A549 treated with RU486 at 1 μM for 4 hours (cell line): Measurements from ENCODE around the gene TPMT. TPM values are rescaled to one million over a fixed set of nuclear protein-coding genes. Genes with fewer than 3 reads are reported as not detected.

ENCODE experiments used
- total RNA-seq: library from RNA; stranded (reverse); fragments of 200-300 nt; extraction: Qiagen RNA extraction; gene quantifications from 5 replicates; pipeline ENCODE4 v1.2.3, GENCODE V29; 2022; ENCODE audit warnings: low read depth

TPMT gene
- 4.5 to 7.0 TPM (median 5.9 TPM) in 5 replicates for total RNA-seq

GRCh38 chr6:18154507-18155149, at the start of gene TPMT:
Gene TPMT (minus strand): TSS chr6:18155077. CDS start chr6:18149127, 5,950 bp downstream.

GRCh38 chr6:18155150-18155863, 430 bp upstream of the TPMT start, which contains the start of gene KDM1B:
Gene KDM1B (plus strand): TSS chr6:18155422. CDS start chr6:18159896, 4,474 bp downstream.

GRCh38 chr6:18122128-18123093, 32.5 kb downstream of the TPMT start, which contains the start of gene NHLRC1:
Gene NHLRC1 (minus strand): TSS chr6:18122677. CDS start chr6:18122606, 71 bp downstream.

Other genes with a start within 250 kb of the TPMT start
- gene KIF13A, start 167.4 kb downstream of the TPMT start, total RNA-seq, result 17.3 to 22.7 TPM (median 21.0 TPM) in 5 replicates
- gene NHLRC1, start 32.4 kb downstream of the TPMT start, total RNA-seq, result 1.1 to 2.2 TPM (median 1.7 TPM) in 5 replicates
- gene KDM1B, start 345 bp upstream of the TPMT start, total RNA-seq, result 6.3 to 7.8 TPM (median 7.3 TPM) in 5 replicates
- gene DEK, start 109.5 kb upstream of the TPMT start, total RNA-seq, result 67.2 to 116 TPM (median 91.0 TPM) in 5 replicates
- gene RNF144B, start 232.3 kb upstream of the TPMT start, total RNA-seq, result 0.14 to 1.1 TPM (median 0.51 TPM) in 5 replicates